Heart right ventricle (tissue), 16 donors: ENCODE measurements around the gene NOXRED1. TPM values are rescaled to one million over a fixed set of nuclear protein-coding genes. Genes with fewer than 3 reads are reported as not detected.
"Not testable (repeated sequence)": the region's sequence is repeated elsewhere in the genome, so short reads cannot be mapped to it uniquely, and the experiment has no call there.

Experiments used
- ATAC-seq, 8 donors: fragments of 200-7000 bp; cut with Tn5 transposase; one replicate each; pipeline ENCODE4 v1.9.1; 2020; ENCODE audit warnings: mild to moderate bottlenecking in 8 of 8, moderate library complexity in 8 of 8, moderate number of reproducible peaks in 1 of 8
- DNase-seq, 2 donors: peaks; one replicate each; pipeline ENCODE4 v3.0.0-alpha.2; 2020
- H3K27ac ChIP-seq, 10 donors: fragments of 200-600 bp; sonication (generic) in 2 of 10; one replicate each; pipeline versions ENCODE4 v1.5.0 to v1.8.0; 2020 to 2022; ENCODE audit warnings: mild to moderate bottlenecking in 3 of 10
- H3K27me3 ChIP-seq, 7 donors: fragments of 200-600 bp; one replicate each; pipeline ENCODE4 v1.8.0; 2021 to 2022; ENCODE audit warnings: mild to moderate bottlenecking in 2 of 7
- H3K36me3 ChIP-seq, 9 donors: fragments of 200-600 bp; sonication (generic) in 1 of 9; one replicate each; pipeline versions ENCODE4 v1.5.0 to v1.8.0; 2020 to 2022; ENCODE audit warnings: mild to moderate bottlenecking in 2 of 9
- H3K4me1 ChIP-seq, 9 donors: fragments of 200-600 bp; sonication (generic) in 1 of 9; one replicate each; pipeline versions ENCODE4 v1.5.0 to v1.8.0; 2020 to 2022; ENCODE audit warnings: mild to moderate bottlenecking in 4 of 9
- H3K4me3 ChIP-seq, 10 donors: fragments of 200-600 bp; sonication (generic) in 2 of 10; one replicate each; pipeline versions ENCODE4 v1.5.0 to v1.8.0; 2020 to 2022; ENCODE audit warnings: mild to moderate bottlenecking in 7 of 10, moderate library complexity in 2 of 10
- H3K9me3 ChIP-seq, 11 donors: fragments of 200-600 bp in 10 of 11; sonication (generic) in 2 of 11; one replicate each; pipeline versions ENCODE4 v1.5.0 to v1.8.0; 2013 to 2022; ENCODE audit warnings: mild to moderate bottlenecking in 2 of 11, control low read depth in 1 of 11, moderate library complexity in 1 of 11
- CTCF ChIP-seq, 9 donors: fragments of 200-600 bp; sonication (generic) in 2 of 9; IDR thresholded peaks; one replicate each; pipeline versions ENCODE4 v1.5.0 to v1.8.0; 2021 to 2022; ENCODE audit warnings: antibody characterized with exemption in 9 of 9, mild to moderate bottlenecking in 5 of 9, moderate library complexity in 1 of 9
- WGBS, 2 donors: extraction: QIAGEN DNeasy Blood & Tissue Kit; methylation state at CpG; one replicate each; pipeline ENCODE4 v1.1.7; 2013; ENCODE audit warnings: inconsistent platforms in 1 of 2; 5-methylcytosine and 5-hydroxymethylcytosine counted together
- intact Hi-C, 10 donors: fragments of 100-400 bp; cut with DNase I; formaldehyde crosslinking; loops; one replicate each; pipeline versions ENCODE4 v1.11.1 to v1.14.2; 2022
- polyA plus RNA-seq, 2 donors: library from polyadenylated mRNA; stranded (reverse); fragments of 200-250 nt; gene quantifications; one replicate each; pipeline ENCODE4 v1.2.3, GENCODE V29; 2013
- total RNA-seq, 10 donors: library from RNA; stranded (reverse); fragmentation: NEBNext Ultra II Directional in 3 of 10; extraction: Animal tissue kit (Norgen Biotek cat#: 25700) in 3 of 10; gene quantifications; one replicate each; pipeline versions ENCODE4 v1.2.1 to v1.2.4, GENCODE V29; 2021 to 2023
- donor health status: Arrhythmogenic right ventricular cardiomyopathy.
- donor health status: ischemic (EF 13 %, LVEDD 7.1; RV severe dilation, severe dysfunction).
- donor health status: healthy with polysubstance abuse.
- donor health status: DM: no; HTN: yes; CAD: no.
- donor health status: DM: no; HTN: no; CAD: no.
- donor health status: ischemic (EF 25% LVEDD 6.9; RV normal size, moderate dysfunction).
- donor health status: ischemic (EF 25% LVEDD 5.7; RV mildly dilated, moderate dysfunction).
- donor health status: healthy.
- donor health status: DM: yes; HTN: yes; CAD: no.
- donor health status: Ischemic cardiomyopathy.
- donor health status: ischemic (EF 35%, LVEDD 5.7; RV mildly dilated, moderate dysfunction).
- donor health status: nonischemic (EF 11% LVEDD 7.7; RV severe dilation, severe dysfunction).
- donor health status: DM: yes; HTN: yes; CAD: no.
- donor health status: PGD.
- donor health status: ischemic (EF 29% LVEDD 5.4; RV normal size, mild dysfunction).
- donor health status: nonischemic (EF 23%, LVEDD 6.1; RV moderate dilation, normal function).

The NOXRED1 gene
- total and polyA plus RNA-seq, 12 donors: 0.04 to 0.40 (median 0.22) TPM; not detected in 6

GRCh38 chr14:77426396-77426795 is 3.1 kb upstream of the NOXRED1 start:
- ATAC-seq (no peak), DNase-seq (no peak)
- H3K4me1 ChIP-seq: no peaks in the 10 kb centered on the region
- H3K27me3 ChIP-seq: no peaks in the 10 kb centered on the region
- H3K9me3 ChIP-seq: no peaks in the 10 kb centered on the region
- H3K27ac ChIP-seq: no peak overlapping the region
- WGBS, 2 donors: 95% methylated on average over 3 of the region's 3 CpGs
- intact Hi-C loops: no loop called here
- no peak for TF ChIP-seq CTCF (IDR thresholded peaks at IDR 0.05)
- no peak overlapping the region for H3K4me3 ChIP-seq
- peaks cover 0 to 100% (median 63%) of the 10 kb centered on the region in 9 donors for H3K36me3 ChIP-seq

- Histone ChIP-seq H3K27ac (no peak overlapping the region), H3K9me3 (peaks cover 0 to 14% (median 5%) of the 10 kb centered on the region in 11 donors), H3K4me3 (no peak overlapping the region), H3K4me1 (no peaks in the 10 kb centered on the region), H3K27me3 (no peaks in the 10 kb centered on the region), H3K36me3 (peaks cover 0 to 96% (median 63%) of the 10 kb centered on the region in 9 donors)
- TF ChIP-seq CTCF (IDR thresholded peaks at IDR 0.05): no peak
- ATAC-seq (no peak), DNase-seq (no peak)
- intact Hi-C loops: no loop called here
- WGBS, 2 donors: 84 to 91% methylated on average over 3 of the region's 3 CpGs
These were observed 1.5 kb upstream of the NOXRED1 start for GRCh38 chr14:77424862-77425261.

GRCh38 chr14:77421201-77421600 is 2.1 kb downstream of the NOXRED1 start:
- WGBS, 2 donors: 69 to 98% methylated on average over 2 of the region's 2 CpGs
- Histone ChIP-seq H3K27me3 (no peaks in the 10 kb centered on the region), H3K27ac (no peak overlapping the region), H3K36me3 (peaks cover 0 to 60% (median 33%) of the 10 kb centered on the region in 9 donors), H3K4me3 (no peak overlapping the region), H3K9me3 (peaks cover 0 to 35% (median 17%) of the 10 kb centered on the region in 11 donors), H3K4me1 (no peaks in the 10 kb centered on the region)
- DNase-seq (no peak), ATAC-seq (no peak)
- intact Hi-C loops: no loop called here
- no peak for TF ChIP-seq CTCF (IDR thresholded peaks at IDR 0.05)

- intact Hi-C loops: no loop called here
- Histone ChIP-seq H3K4me3 (no peak overlapping the region), H3K27me3 (no peaks in the 10 kb centered on the region), H3K4me1 (no peaks in the 10 kb centered on the region), H3K27ac (no peak overlapping the region), H3K9me3 (peaks cover 0 to 35% (median 17%) of the 10 kb centered on the region in 11 donors), H3K36me3 (peaks cover 0 to 16% (median 0%) of the 10 kb centered on the region in 9 donors)
- WGBS, 2 donors: 94 to 97% methylated on average over 8 of the region's 8 CpGs
- DNase-seq: no peak
- ATAC-seq: no peak
- no peak for TF ChIP-seq CTCF (IDR thresholded peaks at IDR 0.05)
These were observed 6.5 kb downstream of the NOXRED1 start for GRCh38 chr14:77416836-77417235.

- H3K36me3 ChIP-seq, ATAC-seq, intact Hi-C loops, H3K4me1 ChIP-seq, DNase-seq, H3K27ac ChIP-seq, H3K4me3 ChIP-seq, H3K27me3 ChIP-seq: not testable (repeated sequence)
- 88 to 89% methylated on average over 2 of the region's 3 CpGs for WGBS, 2 donors
- H3K9me3 ChIP-seq: peaks cover 0 to 34% (median 17%) of the 10 kb centered on the region in 11 donors
These were observed 7.2 kb downstream of the NOXRED1 start for GRCh38 chr14:77416098-77416497.

GRCh38 chr14:77415403-77416030 is 7.8 kb downstream of the NOXRED1 start:
- 91 to 94% methylated on average over 10 of the region's 10 CpGs for WGBS, 2 donors
- H3K9me3 ChIP-seq: peaks cover 0 to 28% (median 17%) of the 10 kb centered on the region in 11 donors
- DNase-seq, intact Hi-C loops, H3K4me1 ChIP-seq, H3K27ac ChIP-seq, H3K4me3 ChIP-seq, H3K27me3 ChIP-seq, H3K36me3 ChIP-seq, ATAC-seq: not testable (repeated sequence)
